Right renal pelvis (tissue), 4 donors: Measurements from ENCODE around the gene CEP131. TPM values are rescaled to one million over a fixed set of nuclear protein-coding genes. Genes with fewer than 3 reads are reported as not detected.
A peak's percentile ranks its signal among the peaks of the same experiment; 100 is the strongest.

Source experiments
- DNase-seq, 4 donors: peaks; one replicate each; pipeline ENCODE4 v3.0.0-alpha.2; 2013; ENCODE audit warnings: low read depth in 4 of 4, low spot score in 3 of 4, missing footprints in 1 of 4
- polyA plus RNA-seq, 4 donors: library from polyadenylated mRNA; unstranded; fragments of 120-200 nt; gene quantifications; one replicate each; pipeline ENCODE4 v1.2.1, GENCODE V29; 2013; ENCODE audit not compliant: insufficient read length in 4 of 4

The CEP131 gene
- polyA plus RNA-seq, 4 donors = 13.6 to 24.1 (median 14.6) TPM

- DNase-seq = no peak
These were observed 18.2 kb downstream of the CEP131 start for GRCh38 chr17:81204578-81204977.

- DNase-seq = no peak
These were observed 19.6 kb downstream of the CEP131 start for GRCh38 chr17:81203136-81203535.

GRCh38 chr17:81202318-81202717 lies 20.4 kb downstream of the CEP131 start:
- no peak for DNase-seq

- no peak for DNase-seq
These were observed 21.8 kb downstream of the CEP131 start for GRCh38 chr17:81200695-81201580.

- DNase-seq = no peak
These were observed 22.6 kb downstream of the CEP131 start for GRCh38 chr17:81200201-81200600.

GRCh38 chr17:81199482-81199830 lies 23.3 kb downstream of the CEP131 start:
- DNase-seq = no peak

GRCh38 chr17:81198826-81199481 lies 23.8 kb downstream of the CEP131 start:
- DNase-seq = no peak

- no peak for DNase-seq
These were observed 24.8 kb downstream of the CEP131 start for GRCh38 chr17:81197831-81198490.

- no peak for DNase-seq
These were observed 25.4 kb downstream of the CEP131 start for GRCh38 chr17:81197409-81197795.

GRCh38 chr17:81196505-81197408 lies 26.0 kb downstream of the CEP131 start:
- DNase-seq = no peak

GRCh38 chr17:81195941-81196495 lies 26.7 kb downstream of the CEP131 start:
- no peak for DNase-seq

GRCh38 chr17:81194941-81195901 lies 27.5 kb downstream of the CEP131 start:
- no peak for DNase-seq

GRCh38 chr17:81194225-81194760 lies 28.5 kb downstream of the CEP131 start:
- no peak for DNase-seq

GRCh38 chr17:81193470-81194224 lies 29.1 kb downstream of the CEP131 start:
- peak in 1 of 4 donors; percentile 18 for DNase-seq

- no peak for DNase-seq
These were observed 29.7 kb downstream of the CEP131 start for GRCh38 chr17:81193051-81193410.

- no peak for DNase-seq
These were observed 30.2 kb downstream of the CEP131 start for GRCh38 chr17:81192386-81193050.

- no peak for DNase-seq
These were observed 31.1 kb downstream of the CEP131 start for GRCh38 chr17:81191646-81192045.

- no peak for DNase-seq
These were observed 31.6 kb downstream of the CEP131 start for GRCh38 chr17:81191116-81191515.
